ENCODE results near the gene COMP. TPM values are rescaled to one million over a fixed set of nuclear protein-coding genes. Genes with fewer than 3 reads are reported as not detected.
"Not testable (repeated sequence)": the region's sequence is repeated elsewhere in the genome, so short reads cannot be mapped to it uniquely, and the experiment has no call there.

Gene COMP
- total RNA-seq, 1 experiment from 2014 or later, result not detected

DNA sequence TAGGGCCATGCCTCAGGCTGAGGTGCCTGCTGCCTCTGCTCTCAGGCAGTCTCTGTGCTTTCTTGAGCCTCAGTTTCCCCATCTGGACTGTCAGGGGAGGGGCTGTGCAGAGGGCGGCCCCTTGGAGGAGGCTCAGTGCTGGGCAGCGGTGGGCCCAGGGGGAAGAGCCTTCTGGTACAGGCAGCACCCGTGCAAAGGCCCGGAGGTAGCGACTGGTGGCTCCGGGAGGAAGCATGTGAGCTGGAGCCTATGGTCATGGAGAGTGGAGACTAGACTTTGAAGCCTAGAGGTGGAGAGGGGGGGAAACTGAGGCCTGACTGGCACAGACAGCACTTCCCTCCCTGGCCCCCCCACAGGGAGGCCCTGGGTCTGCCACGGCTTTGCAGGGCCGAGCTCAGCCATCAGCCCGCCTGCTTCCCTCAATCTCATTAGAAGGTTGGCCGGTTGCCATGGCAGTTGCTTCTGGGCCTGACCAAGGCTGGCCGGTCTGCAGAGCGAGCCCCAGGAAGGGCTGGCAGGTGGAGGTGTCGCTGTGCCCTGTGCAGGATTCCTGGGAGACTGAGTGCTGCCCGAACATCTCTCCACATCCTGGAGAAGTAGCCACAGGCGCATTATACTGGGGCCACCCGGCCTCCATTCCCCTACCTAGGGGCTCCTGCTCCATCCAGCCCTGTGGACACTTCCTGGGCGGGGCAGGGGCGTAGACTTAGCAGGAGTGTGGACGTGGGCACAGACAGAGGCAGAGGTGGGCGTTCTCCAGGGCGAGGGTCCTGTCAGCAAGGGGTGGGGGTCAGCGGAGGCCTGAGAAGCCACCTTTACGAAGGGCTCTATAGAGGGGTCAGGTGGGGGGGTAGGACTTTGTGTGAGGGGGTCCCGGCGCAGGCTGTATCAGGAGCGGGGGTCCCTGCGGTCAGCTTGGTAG lies 54.4 kb downstream of the COMP start:
- Histone ChIP-seq H3K79me2 (ENCODE audit: low read depth) (no peaks in the 10 kb centered on the region), H3K4me1 (replicated peaks; ENCODE audit: insufficient read depth) (no peaks in the 10 kb centered on the region), H3K4me2 (no peak overlapping the region), H3K4me3 (no peak overlapping the region), H3K9me3 (ENCODE audit: insufficient read depth, low read depth) (no peaks in the 10 kb centered on the region), H2AFZ (no peak overlapping the region), H3K36me3 (ENCODE audit: low read depth) (no peaks in the 10 kb centered on the region), H3F3A (ENCODE audit: insufficient read depth, low read depth) (no peaks in the 10 kb centered on the region), H3K27ac (no peak overlapping the region), H3K27me3 (ENCODE audit: insufficient read depth, low read depth) (no peaks in the 10 kb centered on the region), H4K20me1 (ENCODE audit: insufficient read depth) (no peaks in the 10 kb centered on the region), H3K9me2 (ENCODE audit: insufficient read depth) (no peaks in the 10 kb centered on the region)
- DNase-seq, result no peak
- no TSS peak for BruUV-seq (replicated peaks)
- TF ChIP-seq, protein P1, sequence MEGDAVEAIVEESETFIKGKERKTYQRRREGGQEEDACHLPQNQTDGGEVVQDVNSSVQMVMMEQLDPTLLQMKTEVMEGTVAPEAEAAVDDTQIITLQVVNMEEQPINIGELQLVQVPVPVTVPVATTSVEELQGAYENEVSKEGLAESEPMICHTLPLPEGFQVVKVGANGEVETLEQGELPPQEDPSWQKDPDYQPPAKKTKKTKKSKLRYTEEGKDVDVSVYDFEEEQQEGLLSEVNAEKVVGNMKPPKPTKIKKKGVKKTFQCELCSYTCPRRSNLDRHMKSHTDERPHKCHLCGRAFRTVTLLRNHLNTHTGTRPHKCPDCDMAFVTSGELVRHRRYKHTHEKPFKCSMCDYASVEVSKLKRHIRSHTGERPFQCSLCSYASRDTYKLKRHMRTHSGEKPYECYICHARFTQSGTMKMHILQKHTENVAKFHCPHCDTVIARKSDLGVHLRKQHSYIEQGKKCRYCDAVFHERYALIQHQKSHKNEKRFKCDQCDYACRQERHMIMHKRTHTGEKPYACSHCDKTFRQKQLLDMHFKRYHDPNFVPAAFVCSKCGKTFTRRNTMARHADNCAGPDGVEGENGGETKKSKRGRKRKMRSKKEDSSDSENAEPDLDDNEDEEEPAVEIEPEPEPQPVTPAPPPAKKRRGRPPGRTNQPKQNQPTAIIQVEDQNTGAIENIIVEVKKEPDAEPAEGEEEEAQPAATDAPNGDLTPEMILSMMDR (conservative IDR thresholded peaks at IDR 0.05), result no peak
- no peak for TF ChIP-seq EZH2 (IDR thresholded peaks at IDR 0.05; ENCODE audit: low read depth)
- CTCF ChIA-PET, result no interaction called here
- POLR2A ChIA-PET (ENCODE audit: unreplicated experiment), result no interaction called here
- intact Hi-C loops (cut with micrococcal nuclease; ENCODE audit: unreplicated experiment), result no loop called here

DNA sequence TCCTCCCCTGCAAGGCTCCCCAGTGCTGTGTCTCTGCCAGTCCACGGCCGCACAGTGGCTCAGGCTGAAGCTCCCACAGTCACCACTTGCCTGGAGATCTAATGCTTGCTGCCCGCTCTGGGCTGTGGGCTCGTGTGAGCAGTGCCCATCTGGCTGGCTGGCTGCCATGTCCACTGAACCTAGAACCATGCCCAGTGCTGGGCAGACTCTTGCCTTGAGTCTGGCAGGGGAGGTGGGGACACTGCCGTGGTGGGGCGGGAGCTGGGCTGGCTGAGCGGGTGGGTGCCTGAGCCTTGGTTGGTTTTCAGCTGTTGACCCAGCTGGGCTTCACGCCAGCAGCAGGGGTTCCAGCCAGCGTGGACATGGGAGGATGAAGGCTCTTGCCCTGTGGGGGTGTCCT lies 55.4 kb downstream of the COMP start:
- Histone ChIP-seq H3K27me3 (ENCODE audit: insufficient read depth, low read depth) (no peaks in the 10 kb centered on the region), H4K20me1 (ENCODE audit: insufficient read depth) (no peaks in the 10 kb centered on the region), H3K79me2 (ENCODE audit: low read depth) (no peaks in the 10 kb centered on the region), H3K4me3 (no peak overlapping the region), H3K36me3 (ENCODE audit: low read depth) (no peaks in the 10 kb centered on the region), H3K4me1 (replicated peaks; ENCODE audit: insufficient read depth) (no peaks in the 10 kb centered on the region), H3K9me3 (ENCODE audit: insufficient read depth, low read depth) (no peaks in the 10 kb centered on the region), H3F3A (ENCODE audit: insufficient read depth, low read depth) (no peaks in the 10 kb centered on the region), H2AFZ (no peak overlapping the region), H3K27ac (no peak overlapping the region), H3K4me2 (no peak overlapping the region), H3K9me2 (ENCODE audit: insufficient read depth) (no peaks in the 10 kb centered on the region)
- TF ChIP-seq EZH2 (IDR thresholded peaks at IDR 0.05; ENCODE audit: low read depth), result no peak
- TF ChIP-seq, protein P1 (conservative IDR thresholded peaks at IDR 0.05), result no peak
- CTCF ChIA-PET, result interaction anchor here (0.5 to 0.6 kb wide), 2 partner anchors 42 to 324 kb away, joined by 4 to 5 read pairs; no protein-coding TSS in a partner anchor
- no TSS peak for BruUV-seq (replicated peaks)
- no peak for DNase-seq
- POLR2A ChIA-PET (ENCODE audit: unreplicated experiment), result no interaction called here
- intact Hi-C loops (cut with micrococcal nuclease; ENCODE audit: unreplicated experiment), result no loop called here

DNA sequence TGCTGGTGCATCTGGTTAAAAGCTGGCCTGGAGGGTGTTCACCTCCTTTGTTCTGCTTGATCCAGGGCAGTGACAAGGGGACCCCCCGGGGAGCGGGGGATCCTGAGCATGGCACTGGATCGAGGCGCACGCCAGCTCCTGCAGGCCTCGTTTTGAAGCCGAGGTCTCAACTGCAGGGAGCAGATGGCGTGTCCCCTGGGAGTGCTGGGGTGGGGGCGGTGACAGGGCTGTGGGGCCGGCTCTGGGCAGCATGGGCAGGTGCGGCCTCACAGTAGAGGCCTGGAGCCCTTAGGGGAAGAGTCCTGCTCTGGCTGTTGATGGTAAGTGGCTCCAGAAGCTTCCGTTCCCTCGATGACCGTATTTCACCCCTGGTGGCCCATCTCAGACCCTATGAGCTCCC lies 55.8 kb downstream of the COMP start:
- no peaks in the 10 kb centered on the region for H3K9me3 ChIP-seq (ENCODE audit: insufficient read depth, low read depth)
- BruUV-seq (replicated peaks), result no TSS peak
- TF ChIP-seq, protein P1 (conservative IDR thresholded peaks at IDR 0.05), result no peak
- no peak for TF ChIP-seq EZH2 (IDR thresholded peaks at IDR 0.05; ENCODE audit: low read depth)
- H3K79me2 ChIP-seq (ENCODE audit: low read depth), result no peaks in the 10 kb centered on the region
- POLR2A ChIA-PET (ENCODE audit: unreplicated experiment), result no interaction called here
- H3K27ac ChIP-seq, result no peak overlapping the region
- no peak overlapping the region for H2AFZ ChIP-seq
- intact Hi-C loops (cut with micrococcal nuclease; ENCODE audit: unreplicated experiment), result no loop called here
- no peak for DNase-seq
- H3K9me2 ChIP-seq (ENCODE audit: insufficient read depth), result no peaks in the 10 kb centered on the region
- H3K36me3 ChIP-seq (ENCODE audit: low read depth), result no peaks in the 10 kb centered on the region
- no peaks in the 10 kb centered on the region for H3K4me1 ChIP-seq (replicated peaks; ENCODE audit: insufficient read depth)
- H4K20me1 ChIP-seq (ENCODE audit: insufficient read depth), result no peaks in the 10 kb centered on the region
- H3K27me3 ChIP-seq (ENCODE audit: insufficient read depth, low read depth), result no peaks in the 10 kb centered on the region
- CTCF ChIA-PET, result interaction anchor here (0.5 to 0.6 kb wide), 2 partner anchors 42 to 323 kb away, joined by 4 to 5 read pairs; no protein-coding TSS in a partner anchor
- no peaks in the 10 kb centered on the region for H3F3A ChIP-seq (ENCODE audit: insufficient read depth, low read depth)
- no peak overlapping the region for H3K4me2 ChIP-seq
- H3K4me3 ChIP-seq, result no peak overlapping the region

DNA sequence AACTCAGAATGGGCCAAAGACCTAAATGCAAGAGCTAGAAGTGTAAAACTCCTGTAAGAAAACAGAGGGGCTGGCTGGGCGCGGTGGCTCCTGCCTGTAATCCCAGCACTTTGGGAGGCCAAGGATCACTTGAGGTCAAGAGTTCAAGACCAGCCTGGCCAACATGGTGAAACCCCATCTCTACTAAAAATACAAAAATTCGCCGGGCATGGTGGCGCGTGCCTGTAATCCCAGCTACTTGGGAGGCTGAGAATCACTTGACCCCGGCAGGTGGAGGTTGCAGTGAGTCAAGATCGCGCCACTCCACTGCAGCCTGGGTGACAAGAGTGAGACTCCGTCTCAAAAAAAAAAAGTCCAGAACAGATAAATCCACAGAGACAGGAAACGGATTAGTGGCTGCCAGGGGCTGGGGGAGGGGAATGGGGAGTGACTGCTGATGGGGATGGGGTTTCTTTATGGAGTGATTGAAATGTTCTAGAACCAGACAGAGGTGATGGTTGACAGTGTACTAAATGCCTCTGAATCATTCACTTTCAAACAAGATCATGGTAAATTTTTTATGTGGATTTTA lies 57.3 kb downstream of the COMP start:
- H3K4me2 ChIP-seq; H3K79me2 ChIP-seq (ENCODE audit: low read depth); H2AFZ ChIP-seq; H3K4me3 ChIP-seq; H3K9me3 ChIP-seq (ENCODE audit: insufficient read depth, low read depth); H3K9me2 ChIP-seq (ENCODE audit: insufficient read depth); BruUV-seq (replicated peaks); H3K27me3 ChIP-seq (ENCODE audit: insufficient read depth, low read depth); CTCF ChIA-PET; intact Hi-C loops (cut with micrococcal nuclease; ENCODE audit: unreplicated experiment); H3K36me3 ChIP-seq (ENCODE audit: low read depth); H3K4me1 ChIP-seq (replicated peaks; ENCODE audit: insufficient read depth); H4K20me1 ChIP-seq (ENCODE audit: insufficient read depth); DNase-seq; H3F3A ChIP-seq (ENCODE audit: insufficient read depth, low read depth); H3K27ac ChIP-seq: not testable (repeated sequence)
- POLR2A ChIA-PET (ENCODE audit: unreplicated experiment), result interaction anchor here (0.6 kb wide), 1 partner anchor 29 kb away, joined by 3 read pairs; no protein-coding TSS in a partner anchor
